ENCODE measurements around the gene DNAI4. TPM values are rescaled to one million over a fixed set of nuclear protein-coding genes. Genes with fewer than 3 reads are reported as not detected.

DNAI4 gene
- total RNA-seq, 6 experiments from 2014 or later: 1.3 to 4.3 (median 3.4) TPM

GRCh38 chr1:66931590-66931989 lies 6.9 kb upstream of the DNAI4 start:
- H3K36me3 Mint-ChIP-seq (ENCODE audit: low read depth): peaks cover 22% of the 10 kb centered on the region
- peaks cover 2% of the 10 kb centered on the region; the same call in 1 of the 2 replicates for H3K27me3 Mint-ChIP-seq (ENCODE audit: insufficient read depth)
- DNase-seq: no peak
- no peak for TF ChIP-seq CTCF (IDR thresholded peaks at IDR 0.05)
- H3K27ac Mint-ChIP-seq: peak overlapping the region; percentile 93
- H3K4me1 Mint-ChIP-seq (ENCODE audit: low read depth): peaks cover 82% of the 10 kb centered on the region
- no peaks in the 10 kb centered on the region for H3K9me3 Mint-ChIP-seq
- H3K4me3 Mint-ChIP-seq: peak overlapping the region; percentile 91

- Mint-ChIP-seq H3K9me3 (no peaks in the 10 kb centered on the region), H3K4me3 (peak overlapping the region; percentile 91), H3K4me1 (ENCODE audit: low read depth) (peaks cover 84% of the 10 kb centered on the region), H3K27ac (peak overlapping the region; percentile 93), H3K27me3 (ENCODE audit: insufficient read depth) (peaks cover 2% of the 10 kb centered on the region; the same call in 1 of the 2 replicates), H3K36me3 (ENCODE audit: low read depth) (peaks cover 27% of the 10 kb centered on the region)
- no peak for DNase-seq
- TF ChIP-seq CTCF (IDR thresholded peaks at IDR 0.05): no peak
These were observed 6.1 kb upstream of the DNAI4 start for GRCh38 chr1:66930823-66931174.

GRCh38 chr1:66929999-66930822 lies 5.6 kb upstream of the DNAI4 start:
- Mint-ChIP-seq H3K36me3 (ENCODE audit: low read depth) (peaks cover 22% of the 10 kb centered on the region), H3K9me3 (no peaks in the 10 kb centered on the region), H3K27ac (peak overlapping the region; percentile 93), H3K27me3 (ENCODE audit: insufficient read depth) (peaks cover 2% of the 10 kb centered on the region; the same call in 1 of the 2 replicates), H3K4me1 (ENCODE audit: low read depth) (peaks cover 79% of the 10 kb centered on the region), H3K4me3 (peak overlapping the region; percentile 91)
- peak; percentile 90 for DNase-seq
- TF ChIP-seq CTCF (IDR thresholded peaks at IDR 0.05): peak; percentile 75

- Mint-ChIP-seq H3K9me3 (no peaks in the 10 kb centered on the region), H3K27me3 (ENCODE audit: insufficient read depth) (peaks cover 6% of the 10 kb centered on the region; the same call in 1 of the 2 replicates), H3K4me1 (ENCODE audit: low read depth) (peaks cover 74% of the 10 kb centered on the region), H3K36me3 (ENCODE audit: low read depth) (peaks cover 22% of the 10 kb centered on the region), H3K4me3 (peak overlapping the region; percentile 91), H3K27ac (peak overlapping the region; percentile 93)
- no peak for DNase-seq
- TF ChIP-seq CTCF (IDR thresholded peaks at IDR 0.05): no peak
These were observed 5.0 kb upstream of the DNAI4 start for GRCh38 chr1:66929691-66929998.

- Mint-ChIP-seq H3K27me3 (ENCODE audit: insufficient read depth) (peaks cover 6% of the 10 kb centered on the region; the same call in 1 of the 2 replicates), H3K27ac (peak overlapping the region; percentile 93), H3K36me3 (ENCODE audit: low read depth) (peaks cover 22% of the 10 kb centered on the region), H3K4me3 (peak overlapping the region; percentile 91), H3K4me1 (ENCODE audit: low read depth) (peaks cover 70% of the 10 kb centered on the region), H3K9me3 (no peaks in the 10 kb centered on the region)
- no peak for DNase-seq
- no peak for TF ChIP-seq CTCF (IDR thresholded peaks at IDR 0.05)
These were observed 4.6 kb upstream of the DNAI4 start for GRCh38 chr1:66929146-66929688.
